HG02852 (cell line): ENCODE data around the gene XPR1.
"Not testable (repeated sequence)": the region's sequence is repeated elsewhere in the genome, so short reads cannot be mapped to it uniquely, and the experiment has no call there.

Experiments
- ATAC-seq: cut with Tn5 transposase; IDR thresholded peaks from one replicate; pipeline ENCODE4 v1.9.1; 2021; ENCODE audit warnings: mild to moderate bottlenecking, moderate library complexity; ENCODE audit not compliant: unreplicated experiment

The XPR1 gene

GRCh38 chr1:180642781-180643180 lies 11.0 kb downstream of the XPR1 start:
- ATAC-seq = no peak

- ATAC-seq = no peak
Measured at GRCh38 chr1:180643693-180644092, 11.9 kb downstream of the XPR1 start.

- no peak for ATAC-seq
Measured at GRCh38 chr1:180644526-180645192, 12.8 kb downstream of the XPR1 start.

GRCh38 chr1:180645261-180645660 lies 13.4 kb downstream of the XPR1 start:
- not testable (repeated sequence) for ATAC-seq

- peak; percentile 10 for ATAC-seq
Measured at GRCh38 chr1:180646093-180646492, 14.3 kb downstream of the XPR1 start.

GRCh38 chr1:180646547-180646946 lies 14.7 kb downstream of the XPR1 start:
- peak; percentile 61 for ATAC-seq

- no peak for ATAC-seq
Measured at GRCh38 chr1:180652792-180653191, 21.0 kb downstream of the XPR1 start.

GRCh38 chr1:180662709-180663108 lies 30.9 kb downstream of the XPR1 start:
- no peak for ATAC-seq

- no peak for ATAC-seq
Measured at GRCh38 chr1:180670681-180671080, 38.9 kb downstream of the XPR1 start.

- ATAC-seq = no peak
Measured at GRCh38 chr1:180672105-180672504, 40.3 kb downstream of the XPR1 start.

GRCh38 chr1:180672505-180672904 lies 40.7 kb downstream of the XPR1 start:
- ATAC-seq = no peak

GRCh38 chr1:180674603-180675530 lies 43.0 kb downstream of the XPR1 start:
- no peak for ATAC-seq

GRCh38 chr1:180675586-180675985 lies 43.8 kb downstream of the XPR1 start:
- no peak for ATAC-seq

GRCh38 chr1:180680558-180681144 lies 48.8 kb downstream of the XPR1 start:
- ATAC-seq = no peak

GRCh38 chr1:180683117-180683516 lies 51.3 kb downstream of the XPR1 start:
- not testable (repeated sequence) for ATAC-seq

- ATAC-seq = no peak
Measured at GRCh38 chr1:180691322-180691913, 59.6 kb downstream of the XPR1 start.

- no peak for ATAC-seq
Measured at GRCh38 chr1:180693564-180694244, 61.9 kb downstream of the XPR1 start.

GRCh38 chr1:180695282-180695681 lies 63.5 kb downstream of the XPR1 start:
- ATAC-seq = no peak

GRCh38 chr1:180696361-180696760 lies 64.5 kb downstream of the XPR1 start:
- ATAC-seq = no peak

- no peak for ATAC-seq
Measured at GRCh38 chr1:180698580-180698979, 66.8 kb downstream of the XPR1 start.

GRCh38 chr1:180702376-180702775 lies 70.6 kb downstream of the XPR1 start:
- not testable (repeated sequence) for ATAC-seq
